Kidney epithelial cell (primary cell): ENCODE results near the gene EZR. TPM values are rescaled to one million over a fixed set of nuclear protein-coding genes. Genes with fewer than 3 reads are reported as not detected.
"Not testable (repeated sequence)": the region's sequence is repeated elsewhere in the genome, so short reads cannot be mapped to it uniquely, and the experiment has no call there.

Experiments
- DNase-seq: peaks from one replicate; pipeline ENCODE4 v3.0.0-alpha.2; 2010; ENCODE audit warnings: low read depth
- H3K27me3 ChIP-seq: 2 replicates; pipeline ENCODE4 v1.6.0; 2011; ENCODE audit warnings: low read length; ENCODE audit not compliant: control insufficient read depth, insufficient read depth
- H3K36me3 ChIP-seq: 2 replicates; pipeline ENCODE4 v1.5.1; 2011; ENCODE audit warnings: low read length; ENCODE audit not compliant: control insufficient read depth, insufficient read depth
- H3K4me3 ChIP-seq: 2 replicates; pipeline ENCODE4 v1.5.1; 2011; ENCODE audit warnings: low read depth, mild to moderate bottlenecking, control low read depth, low read length
- total RNA-seq: library from RNA; depleted of rRNA; stranded (reverse); fragments of >200 nt; gene quantifications from 2 replicates; pipeline ENCODE4 v1.2.3, GENCODE V29; 2015
- TF ChIP-seq, protein P1 (sequence below): IDR thresholded peaks from 2 replicates; pipeline ENCODE4 v1.5.1; 2011; ENCODE audit warnings: mild to moderate bottlenecking, moderate library complexity, low read length, control low read depth, inconsistent platforms; ENCODE audit not compliant: insufficient read depth, poor library complexity, severe bottlenecking

Gene EZR
- total RNA-seq, 1 donor from 2014 or later: 277 TPM

- TF ChIP-seq, protein P1, sequence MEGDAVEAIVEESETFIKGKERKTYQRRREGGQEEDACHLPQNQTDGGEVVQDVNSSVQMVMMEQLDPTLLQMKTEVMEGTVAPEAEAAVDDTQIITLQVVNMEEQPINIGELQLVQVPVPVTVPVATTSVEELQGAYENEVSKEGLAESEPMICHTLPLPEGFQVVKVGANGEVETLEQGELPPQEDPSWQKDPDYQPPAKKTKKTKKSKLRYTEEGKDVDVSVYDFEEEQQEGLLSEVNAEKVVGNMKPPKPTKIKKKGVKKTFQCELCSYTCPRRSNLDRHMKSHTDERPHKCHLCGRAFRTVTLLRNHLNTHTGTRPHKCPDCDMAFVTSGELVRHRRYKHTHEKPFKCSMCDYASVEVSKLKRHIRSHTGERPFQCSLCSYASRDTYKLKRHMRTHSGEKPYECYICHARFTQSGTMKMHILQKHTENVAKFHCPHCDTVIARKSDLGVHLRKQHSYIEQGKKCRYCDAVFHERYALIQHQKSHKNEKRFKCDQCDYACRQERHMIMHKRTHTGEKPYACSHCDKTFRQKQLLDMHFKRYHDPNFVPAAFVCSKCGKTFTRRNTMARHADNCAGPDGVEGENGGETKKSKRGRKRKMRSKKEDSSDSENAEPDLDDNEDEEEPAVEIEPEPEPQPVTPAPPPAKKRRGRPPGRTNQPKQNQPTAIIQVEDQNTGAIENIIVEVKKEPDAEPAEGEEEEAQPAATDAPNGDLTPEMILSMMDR: no peak
- Histone ChIP-seq H3K27me3 (no peaks in the 10 kb centered on the region), H3K36me3 (no peaks in the 10 kb centered on the region), H3K4me3 (no peak overlapping the region)
- no peak for DNase-seq
These were observed 7.8 kb upstream of the EZR start for GRCh38 chr6:158826819-158827501.

- TF ChIP-seq, protein P1: no peak
- no peak for DNase-seq
- Histone ChIP-seq H3K36me3 (no peaks in the 10 kb centered on the region), H3K4me3 (no peak overlapping the region), H3K27me3 (no peaks in the 10 kb centered on the region)
These were observed 6.8 kb upstream of the EZR start for GRCh38 chr6:158825951-158826306.

DNA sequence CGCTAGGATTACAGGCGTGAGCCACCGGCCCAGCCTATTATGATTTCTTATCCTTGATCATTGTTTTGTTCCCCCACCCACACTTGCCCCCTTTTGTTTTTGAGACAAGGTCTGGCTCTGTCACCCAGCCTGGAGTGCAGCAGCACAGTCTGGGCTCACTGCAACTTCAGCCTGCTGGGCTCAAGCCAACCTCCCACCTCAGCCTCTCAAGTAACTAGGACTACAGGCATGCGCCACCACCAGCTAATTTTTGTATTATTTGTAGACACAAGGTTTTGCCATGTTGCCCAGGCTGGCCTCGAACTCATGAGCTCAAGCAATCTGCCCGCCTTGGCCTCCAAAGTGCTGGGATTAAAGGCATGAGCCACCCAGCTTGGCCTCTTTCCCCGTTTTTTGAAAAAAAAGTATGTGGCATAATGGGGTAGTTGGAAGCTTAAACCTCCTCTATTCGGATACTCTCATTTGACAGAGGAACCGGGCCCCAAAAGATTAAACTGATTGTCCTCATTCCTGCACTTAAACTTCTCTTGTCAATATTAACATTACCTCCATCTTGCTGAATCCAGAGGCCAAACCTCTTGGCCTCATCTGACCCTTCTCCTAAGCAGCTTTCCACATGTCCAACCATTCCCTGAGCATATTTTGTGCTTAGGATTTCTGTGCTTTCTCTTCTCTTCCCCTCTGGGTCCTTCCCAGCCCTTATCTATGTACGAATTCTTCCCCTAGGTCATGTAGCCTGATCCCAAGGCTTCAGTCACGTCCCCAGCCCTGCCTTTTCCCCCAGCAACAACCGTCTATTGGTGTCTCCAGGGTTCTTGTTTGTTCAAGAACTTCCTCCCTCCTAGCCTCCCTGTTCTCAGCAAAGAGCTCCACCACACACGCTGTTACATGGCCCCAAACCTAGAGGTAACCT, 6.1 kb upstream of the EZR start:
- Histone ChIP-seq H3K36me3 (no peaks in the 10 kb centered on the region), H3K4me3 (no peak overlapping the region), H3K27me3 (no peaks in the 10 kb centered on the region)
- no peak for DNase-seq
- TF ChIP-seq, protein P1: no peak

- H3K4me3 ChIP-seq, H3K27me3 ChIP-seq, H3K36me3 ChIP-seq, DNase-seq: not testable (repeated sequence)
These were observed 4.4 kb upstream of the EZR start for GRCh38 chr6:158823616-158824015.

- peaks cover 2% of the 10 kb centered on the region for H3K36me3 ChIP-seq
- no peak overlapping the region for H3K4me3 ChIP-seq
- H3K27me3 ChIP-seq: no peaks in the 10 kb centered on the region
- TF ChIP-seq, protein P1: no peak
- DNase-seq: no peak
These were observed 932 bp upstream of the EZR start for GRCh38 chr6:158819977-158820622.

DNA sequence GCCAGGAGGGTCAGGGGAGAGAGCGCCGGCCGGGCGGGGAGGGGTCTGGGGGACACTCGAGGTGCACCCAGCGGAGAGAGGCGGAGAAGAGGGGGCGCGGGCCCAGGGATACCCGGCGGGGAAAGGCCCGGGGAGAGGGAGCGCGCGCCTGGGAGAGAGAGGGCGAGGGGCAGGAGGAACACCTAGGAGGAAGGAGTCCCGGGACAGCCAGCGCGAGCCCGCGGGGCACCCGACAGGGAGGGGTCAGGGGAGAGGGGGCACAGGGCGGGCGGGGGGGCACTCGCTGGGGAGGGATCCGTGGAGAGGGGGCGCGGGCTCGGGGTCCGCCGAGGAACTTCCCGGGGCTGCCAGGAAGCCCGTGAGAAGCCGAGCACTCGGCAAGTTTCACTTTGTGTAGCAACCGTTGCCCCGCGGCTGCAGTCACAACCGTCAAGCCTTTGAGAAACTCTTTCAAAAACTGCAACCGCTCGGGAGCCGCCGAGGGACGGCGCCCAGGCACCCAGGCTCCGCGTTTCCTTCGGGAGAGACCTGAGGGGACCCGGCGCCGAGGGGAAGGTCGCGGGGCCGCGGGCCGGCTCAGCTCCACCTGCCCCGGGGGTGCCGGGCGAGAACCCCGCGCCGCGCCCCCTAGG, 471 bp downstream of the EZR start:
- H3K4me3 ChIP-seq: peak overlapping the region; percentile 75
- H3K27me3 ChIP-seq: no peaks in the 10 kb centered on the region
- no peak for DNase-seq
- H3K36me3 ChIP-seq: peaks cover 2% of the 10 kb centered on the region
- TF ChIP-seq, protein P1: no peak
